NCI-H524 treated with DMSO at 0.1 percent for 48 hours (cell line): ENCODE results near the gene CAPN13.

Source experiments
- DNase-seq: peaks from one replicate; lab custom pipeline; 2025; lab: John Stamatoyannopoulos, UW

CAPN13 gene

GRCh38 chr2:30764021-30764800 lies 43.0 kb downstream of the CAPN13 start:
- DNase-seq: no peak

- DNase-seq: no peak
These were observed 44.0 kb downstream of the CAPN13 start for GRCh38 chr2:30763151-30763660.

- DNase-seq: no peak
These were observed 46.0 kb downstream of the CAPN13 start for GRCh38 chr2:30761226-30761625.

GRCh38 chr2:30759481-30759880 lies 47.8 kb downstream of the CAPN13 start:
- DNase-seq: no peak

GRCh38 chr2:30758191-30758651 lies 49.0 kb downstream of the CAPN13 start:
- no peak for DNase-seq

- DNase-seq: no peak
These were observed 49.5 kb downstream of the CAPN13 start for GRCh38 chr2:30757749-30758148.

GRCh38 chr2:30756971-30757370 lies 50.3 kb downstream of the CAPN13 start:
- DNase-seq: no peak

GRCh38 chr2:30756051-30756719 lies 51.1 kb downstream of the CAPN13 start:
- DNase-seq: no peak

GRCh38 chr2:30753630-30754029 lies 53.6 kb downstream of the CAPN13 start:
- no peak for DNase-seq

- DNase-seq: no peak
These were observed 54.4 kb downstream of the CAPN13 start for GRCh38 chr2:30752811-30753210.

- DNase-seq: no peak
These were observed 60.0 kb downstream of the CAPN13 start for GRCh38 chr2:30747206-30747605.

- DNase-seq: no peak
These were observed 62.4 kb downstream of the CAPN13 start for GRCh38 chr2:30744823-30745222.

GRCh38 chr2:30741576-30741975 lies 65.7 kb downstream of the CAPN13 start:
- no peak for DNase-seq

- DNase-seq: no peak
These were observed 68.9 kb downstream of the CAPN13 start for GRCh38 chr2:30738141-30738911.

- no peak for DNase-seq
These were observed 70.0 kb downstream of the CAPN13 start for GRCh38 chr2:30737326-30737610.

- DNase-seq: no peak
These were observed 70.6 kb downstream of the CAPN13 start for GRCh38 chr2:30736461-30737325.

- DNase-seq: no peak
These were observed 73.2 kb downstream of the CAPN13 start for GRCh38 chr2:30733876-30734520.

- no peak for DNase-seq
These were observed 74.4 kb downstream of the CAPN13 start for GRCh38 chr2:30732876-30733275.

GRCh38 chr2:30732376-30732775 lies 74.9 kb downstream of the CAPN13 start:
- DNase-seq: no peak

GRCh38 chr2:30731706-30732105 lies 75.5 kb downstream of the CAPN13 start:
- no peak for DNase-seq
